ENCODE data around the gene ECHDC1.

DNA sequence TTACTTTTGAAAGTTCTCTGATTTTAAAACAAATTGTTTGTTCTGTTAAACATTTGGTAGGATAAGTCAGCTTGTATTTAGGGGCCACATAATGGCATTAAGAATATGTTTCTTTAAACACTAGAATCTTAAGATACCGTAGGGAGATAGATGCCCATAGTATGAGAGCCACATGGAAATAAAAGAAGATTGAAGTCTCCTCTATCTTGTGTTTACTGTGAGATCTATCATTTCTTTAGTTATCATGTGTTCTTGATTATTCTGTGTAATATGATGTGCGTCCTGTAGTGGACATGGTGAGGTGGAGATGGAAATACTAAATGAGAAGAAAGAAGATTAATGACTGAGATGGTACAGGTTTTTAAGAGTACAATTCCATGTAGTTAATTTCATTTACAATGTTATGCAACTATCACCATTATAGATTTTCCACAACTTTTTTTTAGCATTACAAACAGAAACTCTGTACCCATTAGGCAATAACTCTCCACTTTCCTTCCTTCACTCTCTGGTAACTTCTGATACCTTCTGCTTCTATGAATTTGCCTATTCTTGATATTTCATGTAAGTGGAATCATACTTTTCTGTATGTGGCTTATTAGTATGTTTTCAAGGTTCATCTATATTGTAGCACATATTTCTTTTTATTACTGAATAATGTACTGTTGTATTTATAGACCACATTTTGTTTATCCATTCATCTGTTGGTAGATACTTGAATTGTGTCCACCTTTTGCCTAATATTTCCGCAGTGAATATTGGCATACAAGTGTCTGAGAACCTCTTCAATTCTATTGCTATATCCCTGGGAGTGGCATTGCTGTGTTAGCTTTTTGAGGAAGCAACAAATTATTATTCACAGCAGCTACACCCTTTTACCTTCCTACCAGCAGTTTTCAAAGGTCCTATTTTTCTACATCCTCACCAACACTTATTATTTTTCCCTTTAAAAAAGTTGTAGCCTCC, 65.2 kb downstream of the ECHDC1 start:
- TF ChIP-seq, protein P1, sequence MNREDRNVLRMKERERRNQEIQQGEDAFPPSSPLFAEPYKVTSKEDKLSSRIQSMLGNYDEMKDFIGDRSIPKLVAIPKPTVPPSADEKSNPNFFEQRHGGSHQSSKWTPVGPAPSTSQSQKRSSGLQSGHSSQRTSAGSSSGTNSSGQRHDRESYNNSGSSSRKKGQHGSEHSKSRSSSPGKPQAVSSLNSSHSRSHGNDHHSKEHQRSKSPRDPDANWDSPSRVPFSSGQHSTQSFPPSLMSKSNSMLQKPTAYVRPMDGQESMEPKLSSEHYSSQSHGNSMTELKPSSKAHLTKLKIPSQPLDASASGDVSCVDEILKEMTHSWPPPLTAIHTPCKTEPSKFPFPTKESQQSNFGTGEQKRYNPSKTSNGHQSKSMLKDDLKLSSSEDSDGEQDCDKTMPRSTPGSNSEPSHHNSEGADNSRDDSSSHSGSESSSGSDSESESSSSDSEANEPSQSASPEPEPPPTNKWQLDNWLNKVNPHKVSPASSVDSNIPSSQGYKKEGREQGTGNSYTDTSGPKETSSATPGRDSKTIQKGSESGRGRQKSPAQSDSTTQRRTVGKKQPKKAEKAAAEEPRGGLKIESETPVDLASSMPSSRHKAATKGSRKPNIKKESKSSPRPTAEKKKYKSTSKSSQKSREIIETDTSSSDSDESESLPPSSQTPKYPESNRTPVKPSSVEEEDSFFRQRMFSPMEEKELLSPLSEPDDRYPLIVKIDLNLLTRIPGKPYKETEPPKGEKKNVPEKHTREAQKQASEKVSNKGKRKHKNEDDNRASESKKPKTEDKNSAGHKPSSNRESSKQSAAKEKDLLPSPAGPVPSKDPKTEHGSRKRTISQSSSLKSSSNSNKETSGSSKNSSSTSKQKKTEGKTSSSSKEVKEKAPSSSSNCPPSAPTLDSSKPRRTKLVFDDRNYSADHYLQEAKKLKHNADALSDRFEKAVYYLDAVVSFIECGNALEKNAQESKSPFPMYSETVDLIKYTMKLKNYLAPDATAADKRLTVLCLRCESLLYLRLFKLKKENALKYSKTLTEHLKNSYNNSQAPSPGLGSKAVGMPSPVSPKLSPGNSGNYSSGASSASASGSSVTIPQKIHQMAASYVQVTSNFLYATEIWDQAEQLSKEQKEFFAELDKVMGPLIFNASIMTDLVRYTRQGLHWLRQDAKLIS (CRISPR knock-in tag; IDR thresholded peaks at IDR 0.05; ENCODE audit: borderline replicate concordance), result no peak
- TF ChIP-seq, protein P2, sequence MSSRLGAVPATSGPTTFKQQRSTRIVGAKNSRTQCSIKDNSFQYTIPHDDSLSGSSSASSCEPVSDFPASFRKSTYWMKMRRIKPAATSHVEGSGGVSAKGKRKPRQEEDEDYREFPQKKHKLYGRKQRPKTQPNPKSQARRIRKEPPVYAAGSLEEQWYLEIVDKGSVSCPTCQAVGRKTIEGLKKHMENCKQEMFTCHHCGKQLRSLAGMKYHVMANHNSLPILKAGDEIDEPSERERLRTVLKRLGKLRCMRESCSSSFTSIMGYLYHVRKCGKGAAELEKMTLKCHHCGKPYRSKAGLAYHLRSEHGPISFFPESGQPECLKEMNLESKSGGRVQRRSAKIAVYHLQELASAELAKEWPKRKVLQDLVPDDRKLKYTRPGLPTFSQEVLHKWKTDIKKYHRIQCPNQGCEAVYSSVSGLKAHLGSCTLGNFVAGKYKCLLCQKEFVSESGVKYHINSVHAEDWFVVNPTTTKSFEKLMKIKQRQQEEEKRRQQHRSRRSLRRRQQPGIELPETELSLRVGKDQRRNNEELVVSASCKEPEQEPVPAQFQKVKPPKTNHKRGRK (CRISPR knock-in tag; IDR thresholded peaks at IDR 0.05; ENCODE audit: borderline replicate concordance), result no peak
- TF ChIP-seq, protein P3, sequence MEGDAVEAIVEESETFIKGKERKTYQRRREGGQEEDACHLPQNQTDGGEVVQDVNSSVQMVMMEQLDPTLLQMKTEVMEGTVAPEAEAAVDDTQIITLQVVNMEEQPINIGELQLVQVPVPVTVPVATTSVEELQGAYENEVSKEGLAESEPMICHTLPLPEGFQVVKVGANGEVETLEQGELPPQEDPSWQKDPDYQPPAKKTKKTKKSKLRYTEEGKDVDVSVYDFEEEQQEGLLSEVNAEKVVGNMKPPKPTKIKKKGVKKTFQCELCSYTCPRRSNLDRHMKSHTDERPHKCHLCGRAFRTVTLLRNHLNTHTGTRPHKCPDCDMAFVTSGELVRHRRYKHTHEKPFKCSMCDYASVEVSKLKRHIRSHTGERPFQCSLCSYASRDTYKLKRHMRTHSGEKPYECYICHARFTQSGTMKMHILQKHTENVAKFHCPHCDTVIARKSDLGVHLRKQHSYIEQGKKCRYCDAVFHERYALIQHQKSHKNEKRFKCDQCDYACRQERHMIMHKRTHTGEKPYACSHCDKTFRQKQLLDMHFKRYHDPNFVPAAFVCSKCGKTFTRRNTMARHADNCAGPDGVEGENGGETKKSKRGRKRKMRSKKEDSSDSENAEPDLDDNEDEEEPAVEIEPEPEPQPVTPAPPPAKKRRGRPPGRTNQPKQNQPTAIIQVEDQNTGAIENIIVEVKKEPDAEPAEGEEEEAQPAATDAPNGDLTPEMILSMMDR (IDR thresholded peaks at IDR 0.05), result no peak
